Vagina (tissue), 2 donors: ENCODE data around the gene FHIT. TPM values are rescaled to one million over a fixed set of nuclear protein-coding genes. Genes with fewer than 3 reads are reported as not detected.

ENCODE experiments used
- DNase-seq, 2 donors: peaks; one replicate each; pipeline ENCODE4 v3.0.0-alpha.2; 2017; ENCODE audit errors: extremely low spot score in 2 of 2
- H3K27ac ChIP-seq: fragments of 200-600 bp; sonication (generic); one replicate; pipeline ENCODE4 v1.5.1; 2019
- H3K27me3 ChIP-seq: fragments of 200-600 bp; sonication (generic); one replicate; pipeline ENCODE4 v1.5.1; 2019
- H3K36me3 ChIP-seq, 2 donors: fragments of 200-600 bp; sonication (generic); one replicate each; pipeline ENCODE4 v1.5.1; 2017 to 2019
- H3K4me1 ChIP-seq: fragments of 200-600 bp; sonication (generic); one replicate; pipeline ENCODE4 v1.5.1; 2019
- H3K4me3 ChIP-seq, 2 donors: fragments of 200-600 bp; sonication (generic); 1 replicate in 1 of 2; 2 replicates in 1 of 2; pipeline ENCODE4 v1.5.1; 2016 to 2019
- H3K9me3 ChIP-seq: fragments of 200-600 bp; sonication (generic); one replicate; pipeline ENCODE4 v1.5.1; 2019
- CTCF ChIP-seq, 3 experiments: fragments of 450-650 bp in 2 of 3; fragments of 200-600 bp in 1 of 3; sonication (generic) in 1 of 3; IDR thresholded peaks; one replicate each; pipeline ENCODE4 v1.5.1; 2017 to 2019; ENCODE audit warnings: antibody characterized with exemption in 3 of 3, mild to moderate bottlenecking in 2 of 3, moderate library complexity in 2 of 3
- POLR2A ChIP-seq, 2 donors: fragments of 450-650 bp; IDR thresholded peaks; one replicate each; pipeline ENCODE4 v1.6.1; 2017; ENCODE audit warnings: antibody characterized with exemption in 2 of 2, mild to moderate bottlenecking in 2 of 2, moderate library complexity in 2 of 2
- POLR2AphosphoS5 ChIP-seq, 2 donors: sonication (generic); formaldehyde crosslinking; IDR thresholded peaks; one replicate each; pipeline ENCODE4 v1.9.0; 2017; ENCODE audit warnings: antibody characterized with exemption in 2 of 2, mild to moderate bottlenecking in 2 of 2, low read depth in 1 of 2; ENCODE audit not compliant: insufficient read depth in 1 of 2
- intact Hi-C: fragments of 100-400 bp; cut with DNase I; formaldehyde crosslinking; loops from one replicate; pipeline ENCODE4 v1.15.1; 2023
- total RNA-seq: library from RNA; depleted of rRNA; stranded (reverse); fragments of >200 nt; gene quantifications from one replicate; pipeline ENCODE4 v1.2.3, GENCODE V29; 2016

The FHIT gene
- total RNA-seq, 1 donor from 2014 or later = 7.9 TPM

GRCh38 chr3:59879031-59879581 lies 1372.1 kb downstream of the FHIT start:
- TF ChIP-seq POLR2AphosphoS5 (IDR thresholded peaks at IDR 0.05; ENCODE audit: insufficient read depth in 1 of 2, low read depth in 1 of 2) (no peak), POLR2A (IDR thresholded peaks at IDR 0.05) (no peak), CTCF (IDR thresholded peaks at IDR 0.05) (no peak)
- Histone ChIP-seq H3K36me3 (no peaks in the 10 kb centered on the region), H3K4me1 (no peaks in the 10 kb centered on the region), H3K27ac (no peak overlapping the region), H3K9me3 (no peaks in the 10 kb centered on the region), H3K27me3 (no peaks in the 10 kb centered on the region), H3K4me3 (no peak overlapping the region)
- DNase-seq = no peak
- intact Hi-C loops = no loop called here

- H3K27ac ChIP-seq = no peak overlapping the region
- intact Hi-C loops = no loop called here
- DNase-seq = no peak
Observed at GRCh38 chr3:59878038-59878427, 1373.2 kb downstream of the FHIT start.

GRCh38 chr3:59877263-59878037 lies 1373.8 kb downstream of the FHIT start:
- intact Hi-C loops = no loop called here

More at GRCh38 chr3:59878038-59878427, 1373.2 kb downstream of the FHIT start:
- no peaks in the 10 kb centered on the region for H3K36me3 ChIP-seq
- no peaks in the 10 kb centered on the region for H3K4me1 ChIP-seq
- TF ChIP-seq CTCF (IDR thresholded peaks at IDR 0.05) = no peak
- TF ChIP-seq POLR2A (IDR thresholded peaks at IDR 0.05) = no peak
- no peak for TF ChIP-seq POLR2AphosphoS5 (IDR thresholded peaks at IDR 0.05; ENCODE audit: insufficient read depth in 1 of 2, low read depth in 1 of 2)
- H3K9me3 ChIP-seq = no peaks in the 10 kb centered on the region
- H3K27me3 ChIP-seq = no peaks in the 10 kb centered on the region
- H3K4me3 ChIP-seq = no peak overlapping the region

GRCh38 chr3:59876533-59877062 lies 1374.7 kb downstream of the FHIT start:
- no peak for DNase-seq
- Histone ChIP-seq H3K27me3 (no peaks in the 10 kb centered on the region), H3K4me3 (no peak overlapping the region), H3K9me3 (no peaks in the 10 kb centered on the region), H3K27ac (no peak overlapping the region), H3K4me1 (no peaks in the 10 kb centered on the region), H3K36me3 (no peaks in the 10 kb centered on the region)
- intact Hi-C loops = no loop called here
- TF ChIP-seq POLR2A (IDR thresholded peaks at IDR 0.05) (no peak), POLR2AphosphoS5 (IDR thresholded peaks at IDR 0.05; ENCODE audit: insufficient read depth in 1 of 2, low read depth in 1 of 2) (no peak), CTCF (IDR thresholded peaks at IDR 0.05) (no peak)

More at GRCh38 chr3:59877263-59878037, 1373.8 kb downstream of the FHIT start:
- DNase-seq = no peak
- no peaks in the 10 kb centered on the region for H3K27me3 ChIP-seq
- no peaks in the 10 kb centered on the region for H3K36me3 ChIP-seq
- TF ChIP-seq POLR2AphosphoS5 (IDR thresholded peaks at IDR 0.05; ENCODE audit: insufficient read depth in 1 of 2, low read depth in 1 of 2) (no peak), CTCF (IDR thresholded peaks at IDR 0.05) (no peak), POLR2A (IDR thresholded peaks at IDR 0.05) (no peak)
- no peak overlapping the region for H3K4me3 ChIP-seq
- H3K4me1 ChIP-seq = no peaks in the 10 kb centered on the region
- H3K27ac ChIP-seq = no peak overlapping the region
- no peaks in the 10 kb centered on the region for H3K9me3 ChIP-seq
